Spleen (tissue), 11 donors: ENCODE results near the gene AOAH. TPM values are rescaled to one million over a fixed set of nuclear protein-coding genes. Genes with fewer than 3 reads are reported as not detected.

Source experiments
- DNase-seq: peaks from one replicate; pipeline ENCODE4 v3.0.0-alpha.2; 2020
- H3K27ac ChIP-seq, 8 donors: fragments of 200-600 bp; sonication (generic) in 7 of 8; 1 replicate in 4 of 8; 2 replicates in 4 of 8; pipeline versions ENCODE4 v1.5.0 to v1.8.0; 2016 to 2021; ENCODE audit warnings: inconsistent platforms in 4 of 8, mild to moderate bottlenecking in 4 of 8, moderate library complexity in 1 of 8
- H3K27me3 ChIP-seq, 7 donors: fragments of 200-600 bp; sonication (generic) in 6 of 7; replicated peaks in 1 of 7; 1 replicate in 4 of 7; 2 replicates in 3 of 7; pipeline versions ENCODE4 v1.5.0 to v1.8.0; 2016 to 2021; ENCODE audit warnings: inconsistent platforms in 3 of 7, mild to moderate bottlenecking in 1 of 7
- H3K36me3 ChIP-seq, 6 donors: fragments of 200-600 bp; sonication (generic) in 5 of 6; 1 replicate in 4 of 6; 2 replicates in 2 of 6; pipeline versions ENCODE4 v1.5.0 to v1.8.0; 2016 to 2021; ENCODE audit warnings: inconsistent platforms in 2 of 6
- H3K4me1 ChIP-seq, 6 donors: fragments of 200-600 bp; sonication (generic) in 5 of 6; 1 replicate in 3 of 6; 2 replicates in 3 of 6; pipeline versions ENCODE4 v1.5.0 to v1.8.0; 2016 to 2021; ENCODE audit warnings: inconsistent platforms in 3 of 6
- H3K4me3 ChIP-seq, 8 donors: fragments of 200-600 bp; sonication (generic) in 7 of 8; 1 replicate in 4 of 8; 2 replicates in 4 of 8; pipeline versions ENCODE4 v1.5.0 to v1.8.0; 2016 to 2021; ENCODE audit warnings: inconsistent platforms in 4 of 8, mild to moderate bottlenecking in 4 of 8, moderate library complexity in 2 of 8
- H3K9me3 ChIP-seq, 8 donors: fragments of 200-600 bp; sonication (generic) in 7 of 8; 1 replicate in 4 of 8; 2 replicates in 4 of 8; pipeline versions ENCODE4 v1.5.0 to v1.8.0; 2016 to 2021; ENCODE audit warnings: inconsistent platforms in 4 of 8
- POLR2A ChIP-seq, 3 donors: fragments of 450-650 bp; IDR thresholded peaks; one replicate each; pipeline ENCODE4 v1.5.1; 2017; ENCODE audit warnings: antibody characterized with exemption in 3 of 3, mild to moderate bottlenecking in 1 of 3
- POLR2AphosphoS5 ChIP-seq, 3 donors: sonication (generic); formaldehyde crosslinking; IDR thresholded peaks; one replicate each; pipeline ENCODE4 v1.5.1; 2017; ENCODE audit warnings: antibody characterized with exemption in 3 of 3
- WGBS, 5 donors: extraction: QIAGEN DNeasy Blood & Tissue Kit in 3 of 5; methylation state at CpG; one replicate each; pipeline versions ENCODE4 v1.1.5 to v1.1.7; 2013 to 2018; 5-methylcytosine and 5-hydroxymethylcytosine counted together
- intact Hi-C: fragments of 100-400 bp; cut with DNase I; formaldehyde crosslinking; loops from one replicate; pipeline ENCODE4 v1.15.0; 2023; ENCODE audit warnings: low total_unique reads
- polyA plus RNA-seq, 3 donors: library from polyadenylated mRNA; stranded (reverse); fragments of 200-250 nt; gene quantifications; one replicate each; pipeline ENCODE4 v1.2.1, GENCODE V29; 2013
- total RNA-seq, 7 donors: library from RNA; depleted of rRNA in 3 of 7; stranded (reverse); fragments of >200 nt in 3 of 7; fragmentation: NEBNext Ultra II Directional in 4 of 7; extraction: Animal tissue kit (Norgen Biotek cat#: 25700) in 4 of 7; gene quantifications; one replicate each; pipeline versions ENCODE4 v1.1.0 to v1.2.1, GENCODE V29; 2016 to 2021
- TF ChIP-seq, protein P1 (sequence below), 11 experiments: fragments of 200-600 bp in 7 of 11; fragments of 450-650 bp in 4 of 11; sonication (generic) in 4 of 11; IDR thresholded peaks in 8 of 11; conservative IDR thresholded peaks in 3 of 11; 1 replicate in 7 of 11; 2 replicates in 4 of 11; pipeline versions ENCODE4 v1.4.0 to v1.8.0; 2016 to 2021; ENCODE audit warnings: antibody characterized with exemption in 11 of 11, inconsistent platforms in 4 of 11, mild to moderate bottlenecking in 1 of 11
- donor health status: healthy with polysubstance abuse.
- donor health status: DM: no; HTN: no; CAD: no; lungs with moderate emphysema.
- donor health status: DM: no; HTN: no; CAD: no.
- donor health status: Bipolar disorder and iron deficiency.
- donor health status: healthy.
- donor health status: DM: no; HTN: no; CAD: no.
- donor health status: DM: yes; HTN: yes; CAD: no.

Gene AOAH
- total and polyA plus RNA-seq, 10 donors = 30.3 to 316 (median 191) TPM

DNA sequence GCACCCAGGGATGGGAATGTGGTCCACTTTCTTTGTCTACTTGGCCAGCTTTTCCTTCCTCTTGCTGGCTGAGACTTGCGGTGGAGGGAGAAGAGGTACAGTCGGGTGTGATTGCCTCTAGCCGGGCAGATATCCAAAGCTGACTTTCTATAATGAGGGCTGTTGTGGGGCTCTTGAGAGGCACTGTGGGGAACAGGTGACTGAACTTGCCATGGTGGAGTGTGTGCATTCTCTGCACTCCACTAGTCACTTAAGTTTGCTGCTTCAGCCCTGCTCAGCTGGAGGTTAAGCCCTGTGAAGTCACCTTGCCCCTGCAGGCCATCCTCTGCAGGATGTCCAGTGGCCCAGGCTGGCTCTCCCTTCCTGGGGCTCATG, 116.6 kb downstream of the AOAH start:
- TF ChIP-seq, protein P1, sequence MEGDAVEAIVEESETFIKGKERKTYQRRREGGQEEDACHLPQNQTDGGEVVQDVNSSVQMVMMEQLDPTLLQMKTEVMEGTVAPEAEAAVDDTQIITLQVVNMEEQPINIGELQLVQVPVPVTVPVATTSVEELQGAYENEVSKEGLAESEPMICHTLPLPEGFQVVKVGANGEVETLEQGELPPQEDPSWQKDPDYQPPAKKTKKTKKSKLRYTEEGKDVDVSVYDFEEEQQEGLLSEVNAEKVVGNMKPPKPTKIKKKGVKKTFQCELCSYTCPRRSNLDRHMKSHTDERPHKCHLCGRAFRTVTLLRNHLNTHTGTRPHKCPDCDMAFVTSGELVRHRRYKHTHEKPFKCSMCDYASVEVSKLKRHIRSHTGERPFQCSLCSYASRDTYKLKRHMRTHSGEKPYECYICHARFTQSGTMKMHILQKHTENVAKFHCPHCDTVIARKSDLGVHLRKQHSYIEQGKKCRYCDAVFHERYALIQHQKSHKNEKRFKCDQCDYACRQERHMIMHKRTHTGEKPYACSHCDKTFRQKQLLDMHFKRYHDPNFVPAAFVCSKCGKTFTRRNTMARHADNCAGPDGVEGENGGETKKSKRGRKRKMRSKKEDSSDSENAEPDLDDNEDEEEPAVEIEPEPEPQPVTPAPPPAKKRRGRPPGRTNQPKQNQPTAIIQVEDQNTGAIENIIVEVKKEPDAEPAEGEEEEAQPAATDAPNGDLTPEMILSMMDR (IDR thresholded peaks at IDR 0.05 in 8 of 11, conservative IDR thresholded peaks at IDR 0.05 in 3 of 11) = no peak
- TF ChIP-seq POLR2A (IDR thresholded peaks at IDR 0.05) = no peak
- TF ChIP-seq POLR2AphosphoS5 (IDR thresholded peaks at IDR 0.05) = peak in 1 of 3 donors; percentile 12
- Histone ChIP-seq H3K4me3 (no peak overlapping the region), H3K9me3 (no peaks in the 10 kb centered on the region), H3K36me3 (peaks cover 0 to 66% (median 0%) of the 10 kb centered on the region in 6 donors), H3K27me3 (no peaks in the 10 kb centered on the region), H3K27ac (no peak overlapping the region), H3K4me1 (peaks cover 0 to 12% (median 0%) of the 10 kb centered on the region in 6 donors)
- DNase-seq = no peak
- 38 to 92% (median 76%) methylated on average over 3 of the region's 3 CpGs for WGBS, 5 donors
- intact Hi-C loops = no loop called here

DNA sequence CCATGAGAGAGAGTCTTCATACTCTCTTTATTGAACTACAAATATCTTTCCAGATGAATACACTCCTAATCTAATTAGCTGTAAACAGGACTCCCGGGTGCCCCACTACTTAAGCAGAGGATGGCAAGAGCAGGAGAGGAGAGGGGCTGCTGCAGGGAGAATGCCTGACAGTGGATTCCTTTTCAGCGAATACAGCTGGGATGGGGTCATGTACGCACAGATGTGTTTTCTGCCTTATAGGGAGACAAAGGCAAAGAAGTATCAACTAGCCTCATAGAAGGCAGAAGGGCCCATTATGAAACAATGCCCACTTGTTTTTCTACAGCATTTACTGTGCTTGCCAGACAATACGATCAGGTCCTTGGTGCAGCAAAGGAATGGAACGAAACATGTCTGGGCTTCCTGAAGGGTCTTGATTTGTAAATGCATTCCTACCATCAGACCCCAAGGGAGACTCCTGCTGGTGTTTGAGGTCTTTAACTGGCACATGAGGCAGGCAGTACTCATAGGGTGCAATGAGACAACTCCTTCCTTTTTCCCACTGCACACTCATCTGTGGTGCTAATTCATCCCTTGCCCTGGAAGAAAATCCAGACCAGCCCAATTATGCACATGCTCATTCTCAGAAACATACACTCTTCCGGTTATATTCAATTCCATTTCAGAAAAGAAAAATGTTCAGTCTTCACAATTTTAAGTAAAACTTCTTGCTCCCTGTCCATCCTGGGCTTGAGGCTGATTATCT, 117.1 kb downstream of the AOAH start:
- Histone ChIP-seq H3K4me1 (peaks cover 0 to 13% (median 0%) of the 10 kb centered on the region in 6 donors), H3K36me3 (peaks cover 0 to 66% (median 0%) of the 10 kb centered on the region in 6 donors), H3K27ac (no peak overlapping the region), H3K9me3 (no peaks in the 10 kb centered on the region), H3K27me3 (no peaks in the 10 kb centered on the region), H3K4me3 (no peak overlapping the region)
- TF ChIP-seq POLR2AphosphoS5 (IDR thresholded peaks at IDR 0.05) = no peak
- TF ChIP-seq, protein P1 (IDR thresholded peaks at IDR 0.05 in 8 of 11, conservative IDR thresholded peaks at IDR 0.05 in 3 of 11) = no peak
- no peak for TF ChIP-seq POLR2A (IDR thresholded peaks at IDR 0.05)
- 87 to 92% (median 89%) methylated on average over 6 of the region's 6 CpGs for WGBS, 5 donors
- DNase-seq = no peak
- intact Hi-C loops = no loop called here

DNA sequence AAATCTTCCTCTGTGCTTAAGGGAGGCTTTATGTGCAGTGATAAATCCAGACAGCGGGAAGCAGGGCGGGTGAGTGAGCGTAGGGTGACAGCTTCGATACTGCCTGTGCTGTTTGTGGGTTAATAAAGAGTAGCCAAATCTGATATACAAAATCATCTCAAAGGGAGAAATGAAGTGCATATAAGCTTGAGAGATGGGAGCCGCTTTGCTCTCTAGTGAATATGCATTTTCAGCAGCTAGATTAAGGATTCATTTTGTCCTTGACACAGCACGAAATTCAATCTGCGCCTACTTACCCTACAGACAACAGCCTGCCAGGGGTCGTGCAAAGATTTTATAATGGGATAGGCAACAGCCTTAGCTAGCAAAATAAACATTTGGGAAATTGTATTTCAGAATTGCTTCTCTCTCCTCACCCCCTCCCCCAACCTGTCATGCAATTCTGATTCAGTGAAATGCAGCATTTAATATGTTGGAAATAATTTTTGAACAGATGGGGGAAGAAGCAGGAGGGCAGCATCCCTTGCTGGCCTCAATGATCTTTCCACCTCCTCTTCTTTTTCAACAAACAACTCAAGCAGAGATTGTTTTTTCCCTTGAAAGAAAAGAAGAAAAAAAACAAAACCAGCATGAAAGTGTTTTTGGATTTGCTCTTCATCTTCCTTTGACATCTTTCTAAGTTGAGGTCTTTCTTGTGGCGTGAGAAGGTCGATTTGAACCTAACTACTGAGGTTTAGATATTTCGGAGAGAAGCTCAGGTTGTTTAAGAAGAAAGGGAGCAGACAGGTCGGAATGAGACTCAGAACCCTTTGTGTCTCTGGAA, 117.9 kb downstream of the AOAH start:
- intact Hi-C loops = no loop called here
- H3K27me3 ChIP-seq = no peaks in the 10 kb centered on the region
- TF ChIP-seq, protein P1 (IDR thresholded peaks at IDR 0.05 in 8 of 11, conservative IDR thresholded peaks at IDR 0.05 in 3 of 11) = no peak
- TF ChIP-seq POLR2A (IDR thresholded peaks at IDR 0.05) (no peak), POLR2AphosphoS5 (IDR thresholded peaks at IDR 0.05) (no peak)
- no peaks in the 10 kb centered on the region for H3K9me3 ChIP-seq
- peaks cover 0 to 19% (median 0%) of the 10 kb centered on the region in 6 donors for H3K4me1 ChIP-seq
- H3K4me3 ChIP-seq = no peak overlapping the region
- DNase-seq = no peak
- H3K27ac ChIP-seq = no peak overlapping the region
- 78 to 90% (median 83%) methylated on average over 12 of the region's 12 CpGs for WGBS, 5 donors
- H3K36me3 ChIP-seq = peaks cover 0 to 62% (median 0%) of the 10 kb centered on the region in 6 donors
